ENCODE data around the gene EGFLAM.
"Not testable (repeated sequence)": the region's sequence is repeated elsewhere in the genome, so short reads cannot be mapped to it uniquely, and the experiment has no call there.

The EGFLAM gene

DNA sequence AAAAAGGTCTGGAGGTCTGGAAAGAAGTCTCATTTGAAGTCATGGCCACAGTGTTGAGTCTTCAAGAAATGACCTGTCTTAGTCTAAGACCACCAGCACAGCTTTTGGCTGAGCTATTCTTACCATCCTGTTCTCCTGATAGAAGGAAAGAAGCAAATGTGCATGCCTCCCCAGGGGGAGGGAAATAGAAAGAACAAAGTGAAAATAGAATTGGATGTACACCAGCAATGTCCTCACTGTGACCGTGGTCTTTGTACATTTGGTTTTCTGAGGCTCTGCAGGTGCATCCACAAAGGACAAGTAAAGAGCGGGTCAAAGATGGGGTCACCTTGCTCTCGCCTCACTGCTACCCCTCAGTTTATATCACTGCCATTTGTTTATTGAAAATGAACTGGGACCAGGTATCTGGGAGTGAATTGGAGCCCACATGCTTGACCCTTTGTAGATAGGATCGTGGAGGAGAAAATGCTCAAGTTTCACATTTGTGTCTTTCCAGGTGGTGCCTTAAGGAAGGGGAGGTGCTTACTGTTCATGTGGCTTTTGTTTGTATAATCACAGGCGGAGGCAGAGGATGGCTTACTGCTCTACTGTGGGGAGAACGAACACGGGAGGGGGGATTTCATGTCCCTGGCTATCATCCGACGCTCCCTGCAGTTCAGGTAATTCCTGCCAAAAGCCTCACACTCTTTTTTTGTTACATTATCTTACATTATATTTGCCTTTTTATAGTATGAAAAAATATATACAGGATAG is 150.3 kb downstream of the EGFLAM start:
- Histone ChIP-seq H3K9me3 (ENCODE audit: control insufficient read depth, insufficient read depth, low read length) (no peaks in the 10 kb centered on the region), H3K4me1 (ENCODE audit: control insufficient read depth, insufficient read depth, low read length) (no peaks in the 10 kb centered on the region), H3K4me3 (ENCODE audit: low read length) (no peak overlapping the region), H3K27me3 (ENCODE audit: control insufficient read depth, insufficient read depth, low read length) (no peaks in the 10 kb centered on the region), H3K27ac (ENCODE audit: low read length) (no peak overlapping the region), H3K36me3 (ENCODE audit: control insufficient read depth, insufficient read depth, low read length) (no peaks in the 10 kb centered on the region)
- DNase-seq (ENCODE audit: low read depth, low spot score), result no peak
- WGBS (ENCODE audit: insufficient coverage, insufficient read length), result no CpG with 5 or more reads among the region's 9 CpGs

DNA sequence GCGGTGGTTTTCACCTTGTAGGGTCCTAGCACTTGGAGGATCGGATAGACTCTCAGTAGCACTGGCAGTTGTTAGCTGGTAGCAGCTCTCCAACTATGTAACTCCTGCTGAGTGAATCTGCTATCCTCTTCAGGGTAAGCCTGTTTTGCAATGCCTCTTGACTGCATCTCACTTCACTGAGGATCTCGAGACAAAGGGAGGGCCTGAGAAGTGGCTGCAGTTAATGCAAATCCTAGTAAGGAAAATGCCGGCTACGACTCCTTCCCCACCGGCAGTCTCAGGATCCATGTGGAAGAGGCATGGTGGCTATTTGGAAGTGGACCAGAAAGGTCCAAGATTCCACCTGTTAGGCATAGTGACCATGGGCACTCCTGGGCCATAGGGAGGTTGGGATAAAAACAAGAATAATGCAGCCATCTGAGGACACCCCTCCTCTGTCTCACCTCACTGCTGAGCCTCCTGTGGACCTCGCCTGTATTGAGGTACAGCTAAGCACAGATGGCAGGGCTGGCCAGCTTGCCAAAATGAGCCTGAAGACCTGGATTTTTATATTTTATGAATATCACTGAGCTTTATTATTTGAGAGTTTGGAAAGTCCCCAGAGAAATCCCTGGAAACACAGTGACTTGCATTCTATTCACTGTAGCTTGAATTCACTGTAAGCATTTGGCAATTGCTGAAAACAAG is 152.1 kb downstream of the EGFLAM start:
- no CpG with 5 or more reads among the region's 7 CpGs for WGBS (ENCODE audit: insufficient coverage, insufficient read length)
- Histone ChIP-seq H3K36me3 (ENCODE audit: control insufficient read depth, insufficient read depth, low read length) (no peaks in the 10 kb centered on the region), H3K27me3 (ENCODE audit: control insufficient read depth, insufficient read depth, low read length) (no peaks in the 10 kb centered on the region), H3K9me3 (ENCODE audit: control insufficient read depth, insufficient read depth, low read length) (no peaks in the 10 kb centered on the region), H3K27ac (ENCODE audit: low read length) (no peak overlapping the region), H3K4me3 (ENCODE audit: low read length) (no peak overlapping the region), H3K4me1 (ENCODE audit: control insufficient read depth, insufficient read depth, low read length) (no peaks in the 10 kb centered on the region)
- no peak for DNase-seq (ENCODE audit: low read depth, low spot score)

DNA sequence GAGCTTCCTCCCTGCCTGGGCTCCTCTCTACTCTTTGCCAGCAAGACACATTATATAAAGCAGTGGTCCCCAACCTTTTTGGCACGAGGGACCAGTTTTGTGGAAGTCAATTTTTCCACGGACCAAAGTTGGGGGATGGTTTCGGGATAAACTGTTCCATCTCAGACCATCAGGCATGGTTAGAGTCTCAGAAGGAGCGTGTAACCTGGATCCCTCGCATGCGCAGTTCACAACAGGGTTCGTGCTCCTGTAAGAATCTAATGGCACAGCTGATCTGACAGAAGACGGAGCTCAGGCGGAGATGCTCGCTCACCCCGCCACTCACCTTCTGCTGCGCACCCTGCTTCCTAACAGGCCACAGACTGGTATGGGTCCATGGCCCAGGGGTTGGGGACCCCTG is 155.3 kb downstream of the EGFLAM start:
- no peak overlapping the region for H3K4me3 ChIP-seq (ENCODE audit: low read length)
- H3K27ac ChIP-seq (ENCODE audit: low read length), result no peak overlapping the region
- no peaks in the 10 kb centered on the region for H3K36me3 ChIP-seq (ENCODE audit: control insufficient read depth, insufficient read depth, low read length)
- H3K27me3 ChIP-seq (ENCODE audit: control insufficient read depth, insufficient read depth, low read length), result no peaks in the 10 kb centered on the region
- DNase-seq (ENCODE audit: low read depth, low spot score), result no peak
- no peaks in the 10 kb centered on the region for H3K9me3 ChIP-seq (ENCODE audit: control insufficient read depth, insufficient read depth, low read length)
- no CpG with 5 or more reads among the region's 12 CpGs for WGBS (ENCODE audit: insufficient coverage, insufficient read length)
- H3K4me1 ChIP-seq (ENCODE audit: control insufficient read depth, insufficient read depth, low read length), result peaks cover 2% of the 10 kb centered on the region; the same call in 1 of the 2 replicates

DNA sequence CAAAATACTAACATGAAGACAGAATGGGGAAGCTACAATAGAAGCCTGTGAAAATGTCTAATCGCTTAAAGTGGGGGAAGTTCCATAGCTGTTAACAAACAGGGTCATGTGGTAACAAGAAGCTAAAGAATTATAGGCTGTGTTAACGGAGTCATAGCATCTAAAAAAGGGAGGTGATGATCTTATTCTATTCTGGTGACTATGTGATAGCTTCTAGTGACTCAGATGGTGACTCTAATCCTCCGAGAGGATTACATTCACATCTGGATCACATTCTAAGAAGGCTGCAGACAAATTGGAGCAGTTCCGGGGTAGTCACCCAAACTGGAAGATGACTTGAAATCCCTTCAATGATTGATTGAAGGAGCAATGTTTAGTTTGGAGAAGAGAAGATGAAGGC is 156.0 kb downstream of the EGFLAM start:
- Histone ChIP-seq H3K27me3 (ENCODE audit: control insufficient read depth, insufficient read depth, low read length) (no peaks in the 10 kb centered on the region), H3K4me3 (ENCODE audit: low read length) (no peak overlapping the region), H3K9me3 (ENCODE audit: control insufficient read depth, insufficient read depth, low read length) (no peaks in the 10 kb centered on the region), H3K4me1 (ENCODE audit: control insufficient read depth, insufficient read depth, low read length) (peaks cover 2% of the 10 kb centered on the region; the same call in 1 of the 2 replicates), H3K36me3 (ENCODE audit: control insufficient read depth, insufficient read depth, low read length) (no peaks in the 10 kb centered on the region), H3K27ac (ENCODE audit: low read length) (no peak overlapping the region)
- DNase-seq (ENCODE audit: low read depth, low spot score), result no peak
- no CpG with 5 or more reads among the region's 4 CpGs for WGBS (ENCODE audit: insufficient coverage, insufficient read length)

DNA sequence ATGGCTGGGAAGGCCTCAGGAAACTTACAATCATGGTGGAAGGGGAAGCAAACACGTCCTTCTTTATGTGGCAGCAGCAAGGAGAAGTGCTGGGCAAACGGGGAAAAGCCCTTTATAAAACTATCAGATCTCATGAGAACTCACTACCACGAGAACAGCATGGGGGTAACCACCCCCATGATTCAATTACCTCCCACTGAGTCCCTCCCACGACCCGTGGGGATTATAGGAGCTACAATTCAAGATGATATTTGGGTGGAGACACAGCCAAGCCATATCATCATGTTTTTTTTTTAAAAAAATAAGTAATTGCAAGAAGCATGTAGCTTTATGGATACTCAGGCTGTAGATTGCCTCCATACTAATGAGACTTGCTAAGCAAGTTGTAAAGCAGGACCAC is 157.4 kb downstream of the EGFLAM start:
- not testable (repeated sequence) for H3K4me3 ChIP-seq (ENCODE audit: low read length); DNase-seq (ENCODE audit: low read depth, low spot score); H3K36me3 ChIP-seq (ENCODE audit: control insufficient read depth, insufficient read depth, low read length); H3K27me3 ChIP-seq (ENCODE audit: control insufficient read depth, insufficient read depth, low read length); H3K4me1 ChIP-seq (ENCODE audit: control insufficient read depth, insufficient read depth, low read length); H3K9me3 ChIP-seq (ENCODE audit: control insufficient read depth, insufficient read depth, low read length); H3K27ac ChIP-seq (ENCODE audit: low read length)
- WGBS (ENCODE audit: insufficient coverage, insufficient read length), result no CpG with 5 or more reads among the region's 5 CpGs

DNA sequence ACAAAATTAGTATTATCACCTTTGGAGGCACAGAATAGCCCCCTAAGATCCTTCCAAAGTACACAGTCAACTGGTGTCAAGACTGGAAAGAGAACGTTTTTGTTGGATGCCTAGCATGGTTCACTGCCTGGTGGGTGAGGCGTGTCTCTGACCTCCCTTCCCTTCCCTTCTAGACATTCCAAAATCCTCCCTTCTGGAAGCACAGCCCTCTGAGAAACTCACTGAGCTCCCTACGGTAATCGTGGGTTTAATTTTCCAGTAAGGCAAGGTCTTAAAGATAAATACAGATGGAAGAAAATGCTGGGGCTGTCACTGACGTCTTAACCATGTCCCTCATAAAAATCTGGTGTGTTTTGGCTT is 159.3 kb downstream of the EGFLAM start:
- H3K27ac ChIP-seq (ENCODE audit: low read length), result no peak overlapping the region
- H3K9me3 ChIP-seq (ENCODE audit: control insufficient read depth, insufficient read depth, low read length), result no peaks in the 10 kb centered on the region
- H3K4me3 ChIP-seq (ENCODE audit: low read length), result no peak overlapping the region
- H3K4me1 ChIP-seq (ENCODE audit: control insufficient read depth, insufficient read depth, low read length), result peaks cover 2% of the 10 kb centered on the region; the same call in 1 of the 2 replicates
- H3K36me3 ChIP-seq (ENCODE audit: control insufficient read depth, insufficient read depth, low read length), result no peaks in the 10 kb centered on the region
- no CpG with 5 or more reads among the region's 5 CpGs for WGBS (ENCODE audit: insufficient coverage, insufficient read length)
- DNase-seq (ENCODE audit: low read depth, low spot score), result no peak
- H3K27me3 ChIP-seq (ENCODE audit: control insufficient read depth, insufficient read depth, low read length), result no peaks in the 10 kb centered on the region

DNA sequence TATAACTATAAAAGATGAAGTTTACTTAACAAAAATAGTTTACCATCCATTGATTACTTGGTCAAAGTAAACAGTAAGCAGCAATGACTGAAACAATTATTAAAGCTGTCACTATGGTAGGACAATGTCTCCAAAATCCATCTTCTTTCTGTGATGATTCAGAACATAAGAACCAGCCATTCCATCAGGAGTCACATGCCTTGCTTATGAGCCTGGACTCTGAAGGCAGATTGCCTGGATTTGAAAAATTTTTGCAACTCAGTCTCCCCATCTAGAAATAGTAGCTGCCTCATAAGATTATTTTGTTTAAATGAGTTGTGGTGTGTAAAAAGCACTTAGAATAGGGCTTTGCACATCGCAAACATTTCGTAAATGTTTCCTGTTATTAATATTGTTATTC is 161.9 kb downstream of the EGFLAM start:
- DNase-seq (ENCODE audit: low read depth, low spot score), result no peak

DNA sequence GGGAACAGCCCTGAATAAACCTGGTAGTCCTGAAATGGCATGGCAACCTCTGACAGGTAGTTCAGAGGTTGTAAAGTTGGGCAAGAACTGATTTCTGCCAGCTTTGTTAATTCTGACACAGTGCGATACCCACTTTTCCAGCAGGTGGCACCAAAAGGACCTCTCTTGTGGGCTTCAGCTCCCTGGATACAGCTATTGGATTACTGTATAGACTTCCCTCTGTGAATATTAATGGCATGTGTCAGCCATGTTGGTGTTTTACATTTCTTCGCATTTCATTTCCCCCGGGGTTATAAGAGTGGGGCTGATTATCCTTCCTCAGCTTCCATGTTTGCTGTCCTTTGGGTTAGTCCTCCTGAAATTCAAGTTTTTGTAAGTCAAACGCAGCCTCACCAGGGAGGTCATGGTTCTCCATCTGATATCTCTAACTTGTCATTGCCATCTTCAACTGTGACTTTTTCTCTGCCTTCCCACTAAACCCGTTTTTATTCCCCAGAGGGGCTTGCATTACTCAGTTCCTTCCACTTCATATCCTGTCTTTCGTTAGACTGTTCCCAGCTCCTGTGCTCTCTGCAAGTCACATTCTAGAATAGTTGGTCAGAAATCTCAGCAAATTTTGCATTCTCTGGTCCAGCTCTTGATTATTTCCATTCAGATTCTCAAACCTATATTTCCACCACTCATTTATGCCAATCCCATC is 162.5 kb downstream of the EGFLAM start:
- H3K36me3 ChIP-seq (ENCODE audit: control insufficient read depth, insufficient read depth, low read length), result no peaks in the 10 kb centered on the region
- DNase-seq (ENCODE audit: low read depth, low spot score), result no peak
- no peak overlapping the region for H3K27ac ChIP-seq (ENCODE audit: low read length)
- H3K27me3 ChIP-seq (ENCODE audit: control insufficient read depth, insufficient read depth, low read length), result no peaks in the 10 kb centered on the region
- peaks cover 2% of the 10 kb centered on the region; the same call in 1 of the 2 replicates for H3K4me1 ChIP-seq (ENCODE audit: control insufficient read depth, insufficient read depth, low read length)
- H3K4me3 ChIP-seq (ENCODE audit: low read length), result no peak overlapping the region
- H3K9me3 ChIP-seq (ENCODE audit: control insufficient read depth, insufficient read depth, low read length), result no peaks in the 10 kb centered on the region
- whole genome bisulfite sequencing (ENCODE audit: insufficient coverage, insufficient read length), result no CpG with 5 or more reads among the region's 6 CpGs

More for the DNA sequence above, 161.9 kb downstream of the EGFLAM start:
- H3K4me1 ChIP-seq (ENCODE audit: control insufficient read depth, insufficient read depth, low read length), result peaks cover 2% of the 10 kb centered on the region; the same call in 1 of the 2 replicates
- no peaks in the 10 kb centered on the region for H3K36me3 ChIP-seq (ENCODE audit: control insufficient read depth, insufficient read depth, low read length)
- no CpG with 5 or more reads among the region's 2 CpGs for WGBS (ENCODE audit: insufficient coverage, insufficient read length)
- no peak overlapping the region for H3K27ac ChIP-seq (ENCODE audit: low read length)
- no peaks in the 10 kb centered on the region for H3K27me3 ChIP-seq (ENCODE audit: control insufficient read depth, insufficient read depth, low read length)
- H3K4me3 ChIP-seq (ENCODE audit: low read length), result no peak overlapping the region
- no peaks in the 10 kb centered on the region for H3K9me3 ChIP-seq (ENCODE audit: control insufficient read depth, insufficient read depth, low read length)

DNA sequence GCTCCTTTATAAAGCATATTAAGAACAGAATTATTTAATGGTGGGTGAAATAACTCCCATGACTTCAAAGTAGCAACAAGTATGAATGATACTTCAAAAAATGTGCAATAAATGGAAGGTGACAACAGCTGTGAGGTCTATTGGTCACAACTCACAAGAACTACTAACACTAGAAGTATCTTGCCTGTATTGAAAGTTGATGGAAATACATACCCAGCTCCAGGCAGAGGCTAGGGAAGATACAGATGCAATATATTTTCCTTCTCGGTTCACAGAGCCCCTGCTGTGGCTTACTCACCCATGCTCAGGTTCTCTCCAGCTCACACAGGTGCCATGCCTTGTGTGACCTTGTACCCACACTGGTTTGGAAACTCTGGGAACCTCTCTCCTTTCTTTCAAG is 164.3 kb downstream of the EGFLAM start:
- no peak overlapping the region for H3K4me3 ChIP-seq (ENCODE audit: low read length)
- H3K27me3 ChIP-seq (ENCODE audit: control insufficient read depth, insufficient read depth, low read length), result no peaks in the 10 kb centered on the region
- H3K4me1 ChIP-seq (ENCODE audit: control insufficient read depth, insufficient read depth, low read length), result peaks cover under 1% of the 10 kb centered on the region; the same call in 1 of the 2 replicates
- no peak for DNase-seq (ENCODE audit: low read depth, low spot score)
- no peak overlapping the region for H3K27ac ChIP-seq (ENCODE audit: low read length)
- no peaks in the 10 kb centered on the region for H3K36me3 ChIP-seq (ENCODE audit: control insufficient read depth, insufficient read depth, low read length)
- H3K9me3 ChIP-seq (ENCODE audit: control insufficient read depth, insufficient read depth, low read length), result no peaks in the 10 kb centered on the region
- no CpG with 5 or more reads among the region's 1 CpG for WGBS (ENCODE audit: insufficient coverage, insufficient read length)

DNA sequence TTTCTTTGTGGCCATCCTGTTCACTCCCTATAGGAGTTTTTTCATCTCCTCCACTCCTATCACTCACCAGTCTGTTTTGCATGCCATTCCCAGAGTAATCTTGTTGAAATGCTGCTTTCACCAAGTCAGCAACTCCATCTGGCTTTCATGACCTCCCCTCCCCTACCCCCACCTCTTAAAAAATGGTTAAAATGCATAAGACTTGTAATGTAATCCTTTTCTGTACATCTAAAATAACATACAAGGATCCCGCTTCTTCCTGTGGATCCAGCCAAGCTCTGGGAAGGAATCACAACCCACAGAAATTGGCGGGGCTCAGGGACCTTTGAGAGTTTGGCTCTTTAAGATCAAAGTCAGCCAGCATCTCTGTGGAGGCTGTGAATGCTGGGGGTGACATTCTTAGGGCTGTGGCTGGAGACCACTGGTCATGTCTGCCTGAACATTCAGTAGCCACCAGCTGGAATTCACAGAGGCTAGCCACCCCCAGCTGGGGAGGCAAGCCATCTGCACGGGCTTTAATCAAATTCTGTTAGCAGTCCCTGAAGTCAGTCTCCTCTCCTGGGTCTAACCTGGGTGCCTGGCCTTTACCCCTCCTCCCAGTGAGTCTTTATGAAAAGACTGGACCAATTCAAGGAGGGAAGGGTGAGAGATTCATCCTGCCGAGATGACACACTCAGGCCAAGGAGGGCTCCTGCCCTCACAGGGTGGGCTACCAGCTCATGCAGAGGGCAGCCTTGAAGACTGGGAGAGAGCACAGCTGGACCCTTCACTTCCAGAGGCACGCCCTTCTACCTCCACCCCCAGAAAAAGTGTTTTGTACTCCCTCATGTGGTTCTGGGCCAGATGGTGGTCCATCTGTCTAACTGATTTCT is 165.2 kb downstream of the EGFLAM start:
- no peak for DNase-seq (ENCODE audit: low read depth, low spot score)
- Histone ChIP-seq H3K36me3 (ENCODE audit: control insufficient read depth, insufficient read depth, low read length) (no peaks in the 10 kb centered on the region), H3K27ac (ENCODE audit: low read length) (no peak overlapping the region), H3K9me3 (ENCODE audit: control insufficient read depth, insufficient read depth, low read length) (no peaks in the 10 kb centered on the region), H3K27me3 (ENCODE audit: control insufficient read depth, insufficient read depth, low read length) (no peaks in the 10 kb centered on the region), H3K4me3 (ENCODE audit: low read length) (no peak overlapping the region), H3K4me1 (ENCODE audit: control insufficient read depth, insufficient read depth, low read length) (no peaks in the 10 kb centered on the region)
- no CpG with 5 or more reads among the region's 5 CpGs for WGBS (ENCODE audit: insufficient coverage, insufficient read length)
